DMS 273 (cell line): Measurements from ENCODE around the gene CUBN.
A peak's percentile ranks its signal among the peaks of the same experiment; 100 is the strongest.

Experiments
- DNase-seq: peaks from one replicate; lab custom pipeline; 2025; ENCODE audit not compliant: unreplicated experiment; lab: John Stamatoyannopoulos, UW

CUBN gene

DNA sequence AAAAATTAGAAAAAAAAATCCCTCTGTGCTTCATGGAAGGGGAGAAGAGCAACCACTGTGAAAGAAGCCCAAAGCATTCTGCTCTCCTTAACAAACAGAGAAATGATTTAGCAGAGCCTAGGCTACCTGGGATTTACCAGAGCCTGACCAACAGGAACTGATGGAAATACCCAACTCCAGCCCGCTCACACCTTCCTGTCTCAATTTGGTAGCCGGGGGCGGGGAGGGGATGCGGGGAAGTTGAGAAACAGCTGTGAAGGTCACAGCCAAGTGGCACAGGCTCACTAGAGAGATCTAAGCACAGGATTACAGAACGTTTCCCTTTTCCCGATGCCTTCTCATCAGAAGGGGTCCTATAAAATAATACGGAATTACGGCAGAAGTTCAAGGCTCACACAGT lies 330.0 kb downstream of the CUBN start:
- no peak for DNase-seq

- no peak for DNase-seq
Observed at GRCh38 chr10:16798571-16798970, 331.0 kb downstream of the CUBN start.

GRCh38 chr10:16795410-16796073 lies 334.1 kb downstream of the CUBN start:
- no peak for DNase-seq

DNA sequence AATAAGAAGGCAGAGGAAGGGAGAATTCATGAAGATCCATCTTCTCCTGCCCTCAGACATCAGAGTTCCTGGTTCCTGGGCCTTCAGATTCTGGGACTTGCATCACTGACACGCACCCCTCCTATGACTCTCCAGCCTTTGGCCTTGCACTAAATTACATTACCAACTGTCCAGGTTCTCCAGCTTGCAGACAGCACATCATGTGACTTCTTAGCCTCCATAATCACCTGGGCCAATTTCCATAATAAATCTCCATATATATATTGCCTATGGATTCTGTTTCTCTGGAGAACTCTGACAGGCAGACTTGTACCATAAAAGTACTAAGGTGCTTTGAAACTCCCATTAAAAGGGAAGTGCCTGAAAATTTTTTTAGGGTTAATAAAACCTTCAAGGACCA lies 335.6 kb downstream of the CUBN start:
- DNase-seq, result no peak

DNA sequence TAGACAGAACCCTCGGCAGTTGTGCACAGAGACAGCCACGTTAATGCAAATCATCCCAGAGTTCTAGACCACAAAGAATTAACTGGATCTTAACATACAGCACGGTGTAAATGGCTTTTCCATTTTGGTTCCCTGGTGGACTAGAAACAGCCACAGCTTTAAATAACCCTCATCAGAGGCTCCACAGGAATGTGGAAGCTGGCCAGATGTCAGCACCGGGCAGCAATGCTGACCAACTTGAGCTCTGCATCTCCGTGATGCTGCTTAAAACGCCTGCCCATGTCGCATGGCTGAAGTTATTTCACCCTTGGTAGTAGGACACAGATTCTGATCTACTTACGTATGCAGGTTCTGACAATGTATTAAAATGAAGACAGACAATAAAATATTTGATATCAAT lies 336.9 kb downstream of the CUBN start:
- no peak for DNase-seq

DNA sequence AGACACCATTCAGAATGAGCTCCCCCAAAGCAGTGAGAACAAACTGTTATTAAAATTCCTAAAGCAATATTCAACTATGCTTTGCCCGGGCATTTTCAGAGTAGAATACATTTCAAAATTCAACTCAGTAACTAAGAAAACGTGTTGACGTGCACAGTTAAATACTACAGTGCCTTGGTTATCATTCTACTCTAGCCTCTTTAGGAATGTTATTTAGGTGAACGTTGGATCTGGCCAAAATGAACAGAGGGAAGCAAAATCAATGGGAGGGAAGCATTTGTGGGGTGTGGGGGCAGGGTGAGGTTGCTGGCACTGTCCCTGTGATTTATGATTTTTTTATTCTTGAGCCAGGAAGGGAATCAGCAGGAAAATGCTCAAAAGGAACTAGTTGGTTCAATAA lies 339.8 kb downstream of the CUBN start:
- no peak for DNase-seq

- DNase-seq, result no peak
Observed at GRCh38 chr10:16789261-16789660, 340.4 kb downstream of the CUBN start.

GRCh38 chr10:16788778-16789177 lies 340.8 kb downstream of the CUBN start:
- no peak for DNase-seq

GRCh38 chr10:16788125-16788524 lies 341.5 kb downstream of the CUBN start:
- DNase-seq, result no peak

DNA sequence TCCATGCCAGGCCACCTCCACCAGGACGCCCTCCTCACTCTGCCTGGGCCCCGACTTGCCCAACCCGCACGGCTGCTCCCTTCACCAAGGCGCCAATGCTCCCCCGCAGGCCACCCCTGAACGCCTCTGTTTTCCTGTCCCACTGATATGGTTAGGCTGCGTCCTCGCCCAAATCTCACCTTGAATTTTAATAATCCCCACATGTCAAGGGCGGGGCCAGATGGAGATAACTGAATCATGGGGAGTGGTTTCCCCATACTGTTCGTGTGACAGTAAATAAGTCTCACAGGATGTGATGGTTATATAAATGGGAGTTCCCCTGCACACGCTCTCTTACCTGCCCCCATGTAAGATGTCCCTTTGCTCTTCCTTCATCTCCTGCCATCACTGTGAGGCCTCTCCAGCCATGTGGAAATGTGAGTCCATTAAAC lies 342.2 kb downstream of the CUBN start:
- DNase-seq, result no peak

- no peak for DNase-seq
Observed at GRCh38 chr10:16780338-16780880, 349.2 kb downstream of the CUBN start.

GRCh38 chr10:16779384-16779915 lies 350.2 kb downstream of the CUBN start:
- no peak for DNase-seq

DNA sequence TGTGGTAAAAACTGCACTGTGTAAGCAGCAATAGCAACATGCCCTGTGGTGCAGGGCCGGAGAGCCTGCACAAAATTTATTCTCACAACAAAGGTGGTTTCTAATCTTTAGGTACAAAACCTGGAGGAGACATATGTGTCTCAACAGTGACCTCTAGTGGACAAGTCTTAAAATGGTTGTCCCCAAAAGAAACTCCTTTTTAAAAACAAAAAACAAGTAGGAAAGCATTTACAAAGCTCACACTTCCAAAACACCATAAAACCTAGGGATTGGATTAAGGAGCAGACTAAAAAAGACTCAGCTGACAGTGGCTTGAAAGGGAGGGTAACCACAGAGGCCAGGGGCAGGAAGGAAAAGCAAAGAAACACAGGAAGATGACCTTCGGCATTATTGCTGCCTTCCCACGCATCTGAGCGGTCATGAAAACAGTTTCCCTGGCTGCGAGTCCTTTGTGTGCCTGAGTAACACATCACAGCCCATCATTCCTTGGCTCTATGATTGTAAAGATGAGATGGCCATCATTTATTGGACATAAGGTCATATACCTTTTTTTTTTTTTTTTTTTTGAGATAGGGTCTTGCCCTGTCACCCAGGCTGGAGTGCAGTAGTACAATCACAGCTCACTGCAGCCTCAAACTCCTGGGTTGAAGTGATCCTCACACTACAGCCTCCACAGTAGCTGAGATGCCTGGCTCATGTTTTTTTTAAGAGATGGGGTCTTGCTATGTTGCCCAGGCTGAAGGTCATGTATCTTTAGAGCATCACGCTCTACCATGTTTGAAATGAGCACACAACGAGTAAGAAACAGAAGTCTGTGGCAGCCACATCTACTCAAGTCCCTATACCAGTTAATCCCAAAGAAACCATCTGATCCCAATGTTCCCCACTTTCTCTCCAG lies 351.9 kb downstream of the CUBN start:
- DNase-seq, result peak; percentile 64

- DNase-seq, result no peak
Observed at GRCh38 chr10:16776896-16777295, 352.7 kb downstream of the CUBN start.
